AG10803 (cell line): ENCODE measurements around the gene NCKAP1.

Source experiments
- DNase-seq: peaks from one replicate; pipeline ENCODE4 v3.0.0; 2010; ENCODE audit warnings: low read depth
- H3K4me3 ChIP-seq: 2 replicates; pipeline ENCODE4 v1.5.1; 2011; ENCODE audit warnings: mild to moderate bottlenecking, low read length, control low read depth
- TF ChIP-seq, protein P1 (sequence below): conservative IDR thresholded peaks from 2 replicates; pipeline ENCODE4 v1.5.1; 2011; ENCODE audit warnings: mild to moderate bottlenecking, low read length, control low read depth, inconsistent platforms

NCKAP1 gene

GRCh38 chr2:182917924-182918323 lies 120.3 kb downstream of the NCKAP1 start:
- TF ChIP-seq, protein P1, sequence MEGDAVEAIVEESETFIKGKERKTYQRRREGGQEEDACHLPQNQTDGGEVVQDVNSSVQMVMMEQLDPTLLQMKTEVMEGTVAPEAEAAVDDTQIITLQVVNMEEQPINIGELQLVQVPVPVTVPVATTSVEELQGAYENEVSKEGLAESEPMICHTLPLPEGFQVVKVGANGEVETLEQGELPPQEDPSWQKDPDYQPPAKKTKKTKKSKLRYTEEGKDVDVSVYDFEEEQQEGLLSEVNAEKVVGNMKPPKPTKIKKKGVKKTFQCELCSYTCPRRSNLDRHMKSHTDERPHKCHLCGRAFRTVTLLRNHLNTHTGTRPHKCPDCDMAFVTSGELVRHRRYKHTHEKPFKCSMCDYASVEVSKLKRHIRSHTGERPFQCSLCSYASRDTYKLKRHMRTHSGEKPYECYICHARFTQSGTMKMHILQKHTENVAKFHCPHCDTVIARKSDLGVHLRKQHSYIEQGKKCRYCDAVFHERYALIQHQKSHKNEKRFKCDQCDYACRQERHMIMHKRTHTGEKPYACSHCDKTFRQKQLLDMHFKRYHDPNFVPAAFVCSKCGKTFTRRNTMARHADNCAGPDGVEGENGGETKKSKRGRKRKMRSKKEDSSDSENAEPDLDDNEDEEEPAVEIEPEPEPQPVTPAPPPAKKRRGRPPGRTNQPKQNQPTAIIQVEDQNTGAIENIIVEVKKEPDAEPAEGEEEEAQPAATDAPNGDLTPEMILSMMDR = no peak
- no peak for DNase-seq
- H3K4me3 ChIP-seq = no peak overlapping the region

GRCh38 chr2:182916417-182916816 lies 121.8 kb downstream of the NCKAP1 start:
- DNase-seq = no peak
- TF ChIP-seq, protein P1 = no peak
- H3K4me3 ChIP-seq = no peak overlapping the region

DNA sequence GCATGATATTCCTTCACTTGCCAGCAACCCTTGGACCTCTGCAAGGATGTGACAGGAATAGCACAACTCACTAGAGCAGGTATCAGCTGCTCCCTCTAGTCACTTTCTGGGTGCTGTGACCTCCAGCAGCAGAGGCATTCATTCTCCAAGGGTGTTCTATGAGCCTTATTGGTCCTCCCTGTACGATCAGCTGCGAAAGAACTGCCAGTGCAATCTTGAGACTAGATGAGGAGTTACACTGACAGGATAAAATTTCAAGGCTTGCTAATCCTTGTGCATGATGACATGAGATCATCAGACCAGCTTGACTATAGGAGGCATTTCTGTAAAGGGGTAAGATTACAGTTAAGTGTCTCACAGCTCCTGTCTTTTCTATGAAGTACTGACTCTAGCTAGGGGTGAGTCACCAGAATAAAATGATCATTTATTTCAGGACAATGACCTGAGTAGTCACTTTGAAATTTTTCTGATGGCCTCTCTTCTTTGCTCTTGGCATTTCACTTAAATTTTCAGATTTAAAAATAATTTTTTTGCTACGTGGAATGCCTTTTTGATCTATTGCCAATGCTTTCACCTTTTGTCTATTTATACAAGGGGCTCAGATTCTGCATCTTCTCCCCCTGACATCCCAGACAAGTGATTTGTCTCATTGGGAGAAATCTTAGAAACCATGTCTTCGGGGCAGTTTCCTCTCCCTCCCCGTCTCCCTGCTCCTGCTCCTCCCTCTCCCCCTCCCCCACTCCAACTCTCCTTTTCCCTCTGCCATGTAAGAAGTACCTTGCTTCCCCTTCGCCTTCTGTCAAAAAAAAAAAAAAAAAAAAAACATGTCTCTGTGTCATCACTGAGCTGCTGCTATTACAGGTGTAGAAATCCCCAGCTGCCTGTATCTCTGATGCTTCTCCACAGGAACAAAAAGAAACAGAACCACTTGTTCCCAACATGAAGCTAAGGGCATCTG lies 122.6 kb downstream of the NCKAP1 start:
- peak; percentile 76 for DNase-seq
- TF ChIP-seq, protein P1 = no peak
- no peak overlapping the region for H3K4me3 ChIP-seq

DNA sequence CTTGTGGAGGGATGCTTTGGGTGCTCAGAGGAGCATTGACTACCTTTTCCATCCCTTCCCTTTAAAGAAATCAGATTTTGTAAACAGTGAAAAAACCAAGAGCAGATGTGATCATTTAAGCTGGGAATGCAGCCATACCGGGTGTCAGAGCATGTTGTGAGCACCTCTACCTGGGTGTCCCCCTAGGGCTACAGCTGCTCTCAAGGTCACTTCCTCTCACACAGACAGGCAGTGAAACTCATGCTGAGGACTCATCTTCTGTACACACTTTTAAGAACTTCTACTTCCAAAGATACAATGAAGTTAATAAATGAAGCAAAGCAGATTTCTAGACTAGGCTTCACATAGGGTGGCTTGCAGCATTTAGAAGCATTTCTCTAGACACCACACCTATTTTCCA lies 123.4 kb downstream of the NCKAP1 start:
- TF ChIP-seq, protein P1 = no peak
- no peak for DNase-seq
- H3K4me3 ChIP-seq = no peak overlapping the region

DNA sequence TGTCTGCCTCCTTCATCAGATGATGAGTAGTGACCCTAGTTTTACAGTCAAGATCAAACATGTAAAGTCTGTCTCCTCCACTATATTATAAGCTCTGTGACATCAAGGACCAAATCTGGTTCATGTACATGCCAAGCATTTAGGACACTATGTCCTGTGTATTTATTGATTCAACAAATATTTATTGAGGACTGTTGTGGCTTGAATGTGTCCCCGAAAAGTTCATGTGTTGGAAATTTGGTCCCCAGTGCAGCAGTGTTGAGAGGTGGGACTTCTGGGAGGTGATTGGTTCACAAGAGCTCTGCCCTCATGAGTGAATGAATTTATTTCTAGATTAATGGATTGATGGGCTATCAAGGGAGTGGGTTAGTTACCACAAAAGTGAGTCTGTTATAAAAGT lies 125.2 kb downstream of the NCKAP1 start:
- TF ChIP-seq, protein P1 = no peak
- no peak for DNase-seq
- H3K4me3 ChIP-seq = no peak overlapping the region

GRCh38 chr2:182912518-182912915 lies 125.7 kb downstream of the NCKAP1 start:
- no peak for DNase-seq
- no peak overlapping the region for H3K4me3 ChIP-seq
- TF ChIP-seq, protein P1 = no peak
